ENCODE results near the gene USP11.
"Not testable (repeated sequence)": the region's sequence is repeated elsewhere in the genome, so short reads cannot be mapped to it uniquely, and the experiment has no call there.

USP11 gene

GRCh38 chrX:47239898-47240545 is 7.2 kb downstream of the USP11 start:
- DNase-seq (ENCODE audit: low read depth, low spot score): no peak
- H3K4me3 ChIP-seq (ENCODE audit: low read length): no peak overlapping the region

GRCh38 chrX:47240619-47241018 is 7.8 kb downstream of the USP11 start:
- no peak for DNase-seq (ENCODE audit: low read depth, low spot score)

GRCh38 chrX:47241201-47242011 is 8.6 kb downstream of the USP11 start:
- no peak overlapping the region for H3K4me3 ChIP-seq (ENCODE audit: low read length)
- no peak for DNase-seq (ENCODE audit: low read depth, low spot score)

More at GRCh38 chrX:47240619-47241018, 7.8 kb downstream of the USP11 start:
- no peak overlapping the region for H3K4me3 ChIP-seq (ENCODE audit: low read length)

- no peak for DNase-seq (ENCODE audit: low read depth, low spot score)
- no peak overlapping the region for H3K4me3 ChIP-seq (ENCODE audit: low read length)
Measured at GRCh38 chrX:47242321-47242720, 9.5 kb downstream of the USP11 start.

GRCh38 chrX:47243351-47243750 is 10.5 kb downstream of the USP11 start:
- no peak for DNase-seq (ENCODE audit: low read depth, low spot score)
- H3K4me3 ChIP-seq (ENCODE audit: low read length): no peak overlapping the region

GRCh38 chrX:47244676-47245075 is 11.9 kb downstream of the USP11 start:
- DNase-seq (ENCODE audit: low read depth, low spot score): no peak

GRCh38 chrX:47245156-47245555 is 12.3 kb downstream of the USP11 start:
- no peak overlapping the region for H3K4me3 ChIP-seq (ENCODE audit: low read length)
- DNase-seq (ENCODE audit: low read depth, low spot score): no peak

More at GRCh38 chrX:47244676-47245075, 11.9 kb downstream of the USP11 start:
- no peak overlapping the region for H3K4me3 ChIP-seq (ENCODE audit: low read length)

GRCh38 chrX:47247206-47247998 is 14.6 kb downstream of the USP11 start:
- H3K4me3 ChIP-seq (ENCODE audit: low read length): no peak overlapping the region
- no peak for DNase-seq (ENCODE audit: low read depth, low spot score)

GRCh38 chrX:47247999-47248320 is 15.2 kb downstream of the USP11 start:
- no peak overlapping the region for H3K4me3 ChIP-seq (ENCODE audit: low read length)
- DNase-seq (ENCODE audit: low read depth, low spot score): no peak

- no peak overlapping the region for H3K4me3 ChIP-seq (ENCODE audit: low read length)
- DNase-seq (ENCODE audit: low read depth, low spot score): no peak
Measured at GRCh38 chrX:47248576-47248975, 15.8 kb downstream of the USP11 start.

- DNase-seq (ENCODE audit: low read depth, low spot score): no peak
- no peak overlapping the region for H3K4me3 ChIP-seq (ENCODE audit: low read length)
Measured at GRCh38 chrX:47250017-47250347, 17.2 kb downstream of the USP11 start.

GRCh38 chrX:47257620-47258019 is 24.8 kb downstream of the USP11 start:
- H3K4me3 ChIP-seq (ENCODE audit: low read length); DNase-seq (ENCODE audit: low read depth, low spot score): not testable (repeated sequence)

GRCh38 chrX:47264483-47265173 is 31.8 kb downstream of the USP11 start:
- DNase-seq (ENCODE audit: low read depth, low spot score): no peak
- no peak overlapping the region for H3K4me3 ChIP-seq (ENCODE audit: low read length)

GRCh38 chrX:47266643-47267042 is 33.8 kb downstream of the USP11 start:
- H3K4me3 ChIP-seq (ENCODE audit: low read length): no peak overlapping the region
- DNase-seq (ENCODE audit: low read depth, low spot score): no peak

GRCh38 chrX:47272013-47272408 is 39.2 kb downstream of the USP11 start:
- no peak overlapping the region for H3K4me3 ChIP-seq (ENCODE audit: low read length)
- no peak for DNase-seq (ENCODE audit: low read depth, low spot score)

GRCh38 chrX:47273011-47273730 is 40.4 kb downstream of the USP11 start:
- DNase-seq (ENCODE audit: low read depth, low spot score): no peak
- no peak overlapping the region for H3K4me3 ChIP-seq (ENCODE audit: low read length)

GRCh38 chrX:47278691-47279090 is 45.9 kb downstream of the USP11 start:
- no peak for DNase-seq (ENCODE audit: low read depth, low spot score)

GRCh38 chrX:47283015-47283771 is 50.4 kb downstream of the USP11 start:
- H3K4me3 ChIP-seq (ENCODE audit: low read length): no peak overlapping the region
- DNase-seq (ENCODE audit: low read depth, low spot score): peak; percentile 18

More at GRCh38 chrX:47278691-47279090, 45.9 kb downstream of the USP11 start:
- no peak overlapping the region for H3K4me3 ChIP-seq (ENCODE audit: low read length)

Data from Jurkat, Clone E6-1 (cell line).